PC-9 (cell line): ENCODE measurements around the gene OSBPL3. TPM values are rescaled to one million over a fixed set of nuclear protein-coding genes. Genes with fewer than 3 reads are reported as not detected.

Experiments
- BruUV-seq: library from RNA; stranded (reverse); fragments of 400-500 nt; replicated peaks from 2 replicates; lab custom pipeline; 2021; lab: Mats Ljungman, UMichigan
- CTCF ChIA-PET: fragments of 300-600 bp; sonication (Branson Sonifier 250); formaldehyde crosslinking; loops from one replicate; lab custom pipeline; 2022; ENCODE audit warnings: antibody characterized with exemption; lab: Charles Lee
- POLR2A ChIA-PET: fragments of 300-600 bp; sonication (Branson Sonifier 250); formaldehyde crosslinking; loops from one replicate; lab custom pipeline; 2022; ENCODE audit warnings: antibody characterized with exemption; ENCODE audit not compliant: unreplicated experiment; lab: Charles Lee
- DNase-seq, 2 experiments: peaks; one replicate each; pipeline versions ENCODE4 v3.0.0 to v3.0.0-alpha.2; 2015 to 2022; ENCODE audit warnings: mixed read lengths in 1 of 2
- H2AFZ ChIP-seq: fragments of 200-600 bp; sonication (generic); 2 replicates; pipeline ENCODE4 v1.8.1; 2017; ENCODE audit warnings: antibody characterized with exemption
- H3F3A ChIP-seq: fragments of 200-600 bp; sonication (generic); 2 replicates; pipeline ENCODE4 v1.8.1; 2017; ENCODE audit warnings: antibody characterized with exemption, mild to moderate bottlenecking, low read depth; ENCODE audit not compliant: insufficient read depth
- H3K27ac ChIP-seq: fragments of 200-600 bp; sonication (generic); 2 replicates; pipeline ENCODE4 v1.6.1; 2016; ENCODE audit warnings: mixed run types
- H3K27me3 ChIP-seq: fragments of 200-600 bp; sonication (generic); 2 replicates; pipeline ENCODE4 v1.6.1; 2016; ENCODE audit warnings: low read depth, mixed run types; ENCODE audit not compliant: insufficient read depth
- H3K36me3 ChIP-seq: fragments of 200-600 bp; sonication (generic); 2 replicates; pipeline ENCODE4 v1.6.1; 2016; ENCODE audit warnings: low read depth, mixed run types
- H3K4me1 ChIP-seq: fragments of 200-600 bp; sonication (generic); replicated peaks from 2 replicates; pipeline ENCODE4 v1.6.1; 2016; ENCODE audit warnings: mixed run types; ENCODE audit not compliant: insufficient read depth
- H3K4me2 ChIP-seq: fragments of 200-600 bp; sonication (generic); 2 replicates; pipeline ENCODE4 v1.6.1; 2017; ENCODE audit warnings: mixed run types
- H3K4me3 ChIP-seq: fragments of 200-600 bp; sonication (generic); 2 replicates; pipeline ENCODE4 v1.6.1; 2016; ENCODE audit warnings: mixed run types
- H3K79me2 ChIP-seq: fragments of 200-600 bp; sonication (generic); 2 replicates; pipeline ENCODE4 v1.6.1; 2017; ENCODE audit warnings: low read depth, mixed run types
- H3K9me2 ChIP-seq: fragments of 200-600 bp; sonication (generic); 2 replicates; pipeline ENCODE4 v1.8.1; 2017; ENCODE audit warnings: mild to moderate bottlenecking; ENCODE audit not compliant: insufficient read depth
- H3K9me3 ChIP-seq: fragments of 200-600 bp; sonication (generic); 2 replicates; pipeline ENCODE4 v1.8.1; 2016; ENCODE audit warnings: low read depth; ENCODE audit not compliant: insufficient read depth
- H4K20me1 ChIP-seq: fragments of 200-600 bp; sonication (generic); 2 replicates; pipeline ENCODE4 v1.8.1; 2017; ENCODE audit not compliant: insufficient read depth
- EZH2 ChIP-seq: fragments of 200-600 bp; sonication (generic); IDR thresholded peaks from 2 replicates; pipeline ENCODE4 v1.8.0; 2017; ENCODE audit warnings: antibody characterized with exemption, low read depth
- intact Hi-C: fragments of 100-400 bp; cut with micrococcal nuclease; formaldehyde crosslinking; loops from one replicate; pipeline ENCODE4 v1.10.0; 2022; ENCODE audit not compliant: unreplicated experiment
- total RNA-seq: library from RNA; stranded (reverse); gene quantifications from 2 replicates; pipeline ENCODE4 v1.2.3, GENCODE V29; 2021
- TF ChIP-seq, protein P1 (sequence below): fragments of 200-600 bp; sonication (generic); conservative IDR thresholded peaks from 2 replicates; pipeline ENCODE4 v1.6.1; 2017; ENCODE audit warnings: mixed run types, antibody characterized with exemption, mild to moderate bottlenecking, moderate library complexity

OSBPL3 gene
- total RNA-seq, 1 experiment from 2014 or later, result 87.6 TPM

DNA sequence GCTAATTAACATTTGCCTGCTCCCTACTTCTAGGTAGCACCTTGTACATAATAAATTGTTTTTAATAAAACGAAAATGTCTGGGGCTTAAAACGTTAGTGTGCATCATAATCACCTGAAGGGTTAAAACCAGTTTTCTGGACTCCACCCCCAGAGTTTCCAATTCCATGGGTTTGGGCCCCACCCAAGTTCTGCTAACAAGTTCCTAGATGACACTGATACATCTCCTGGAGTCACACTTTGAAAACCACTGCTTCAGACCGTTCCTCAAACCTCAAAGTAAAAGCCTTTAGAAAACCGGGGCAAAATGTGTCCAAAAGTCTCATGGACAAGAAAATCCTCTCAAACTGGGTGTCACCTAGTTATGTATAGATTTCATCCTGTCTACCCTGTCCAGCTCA is 9.3 kb downstream of the OSBPL3 start:
- CTCF ChIA-PET, result interaction anchor here (2.1 kb wide), 1 partner anchor 10 kb away, joined by 4 read pairs; no protein-coding TSS in a partner anchor

DNA sequence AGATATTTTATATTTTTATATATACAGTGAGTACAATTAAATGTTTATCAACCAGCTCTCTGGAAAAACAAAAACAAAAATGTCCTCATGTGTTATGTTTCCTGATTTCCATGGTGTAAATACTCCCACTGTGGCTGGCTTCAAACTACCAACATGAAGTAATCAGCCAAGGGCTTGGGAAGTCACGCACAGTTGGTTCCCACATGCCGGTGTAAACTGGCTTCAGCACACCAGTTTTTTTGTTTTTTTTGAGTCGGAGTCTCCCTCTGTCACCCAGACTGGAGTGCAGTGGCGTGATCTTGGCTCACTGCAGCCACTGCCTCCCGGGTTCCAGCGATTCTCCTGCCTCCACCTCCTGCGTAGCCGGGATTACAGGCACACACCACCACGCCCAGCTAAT is 11.8 kb downstream of the OSBPL3 start:
- peaks cover 77% of the 10 kb centered on the region for H3K4me1 ChIP-seq
- H3K4me2 ChIP-seq, result no peak overlapping the region
- no peaks in the 10 kb centered on the region for H3K36me3 ChIP-seq
- H3K9me2 ChIP-seq, result no peaks in the 10 kb centered on the region
- H3K79me2 ChIP-seq, result peaks cover 95% of the 10 kb centered on the region
- POLR2A ChIA-PET, result interaction anchor here (0.7 kb wide), 1 partner anchor 20 kb away, joined by 3 read pairs; no protein-coding TSS in a partner anchor
- CTCF ChIA-PET, result no interaction called here
- no TSS peak for BruUV-seq
- TF ChIP-seq, protein P1, sequence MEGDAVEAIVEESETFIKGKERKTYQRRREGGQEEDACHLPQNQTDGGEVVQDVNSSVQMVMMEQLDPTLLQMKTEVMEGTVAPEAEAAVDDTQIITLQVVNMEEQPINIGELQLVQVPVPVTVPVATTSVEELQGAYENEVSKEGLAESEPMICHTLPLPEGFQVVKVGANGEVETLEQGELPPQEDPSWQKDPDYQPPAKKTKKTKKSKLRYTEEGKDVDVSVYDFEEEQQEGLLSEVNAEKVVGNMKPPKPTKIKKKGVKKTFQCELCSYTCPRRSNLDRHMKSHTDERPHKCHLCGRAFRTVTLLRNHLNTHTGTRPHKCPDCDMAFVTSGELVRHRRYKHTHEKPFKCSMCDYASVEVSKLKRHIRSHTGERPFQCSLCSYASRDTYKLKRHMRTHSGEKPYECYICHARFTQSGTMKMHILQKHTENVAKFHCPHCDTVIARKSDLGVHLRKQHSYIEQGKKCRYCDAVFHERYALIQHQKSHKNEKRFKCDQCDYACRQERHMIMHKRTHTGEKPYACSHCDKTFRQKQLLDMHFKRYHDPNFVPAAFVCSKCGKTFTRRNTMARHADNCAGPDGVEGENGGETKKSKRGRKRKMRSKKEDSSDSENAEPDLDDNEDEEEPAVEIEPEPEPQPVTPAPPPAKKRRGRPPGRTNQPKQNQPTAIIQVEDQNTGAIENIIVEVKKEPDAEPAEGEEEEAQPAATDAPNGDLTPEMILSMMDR, result no peak
- no peak for TF ChIP-seq EZH2
- H3K27ac ChIP-seq, result no peak overlapping the region
- intact Hi-C loops, result no loop called here
- no peaks in the 10 kb centered on the region for H3K9me3 ChIP-seq
- peaks cover 44% of the 10 kb centered on the region for H3F3A ChIP-seq
- H2AFZ ChIP-seq, result no peak overlapping the region
- no peaks in the 10 kb centered on the region for H3K27me3 ChIP-seq
- H3K4me3 ChIP-seq, result no peak overlapping the region
- no peaks in the 10 kb centered on the region for H4K20me1 ChIP-seq
- DNase-seq, result no peak

More for the DNA sequence above, 9.3 kb downstream of the OSBPL3 start:
- no peaks in the 10 kb centered on the region for H3K9me2 ChIP-seq
- peaks cover 95% of the 10 kb centered on the region for H3K79me2 ChIP-seq
- TF ChIP-seq EZH2, result no peak
- TF ChIP-seq, protein P1, result no peak
- POLR2A ChIA-PET, result interaction anchor here (0.5 to 0.9 kb wide), 2 partner anchors 55 to 101 kb away, joined by 3 read pairs; no protein-coding TSS in a partner anchor
- intact Hi-C loops, result loop anchor here (2.0 kb wide), 3 partner anchors 58 to 150 kb away; no protein-coding TSS in a partner anchor
- H2AFZ ChIP-seq, result no peak overlapping the region
- H3K27me3 ChIP-seq, result no peaks in the 10 kb centered on the region
- peak; percentile 28 to 38 for DNase-seq
- no peaks in the 10 kb centered on the region for H3K9me3 ChIP-seq
- H3K27ac ChIP-seq, result peak overlapping the region; percentile 10; the same call in 1 of the 2 replicates
- peaks cover 66% of the 10 kb centered on the region for H3K4me1 ChIP-seq
- H3F3A ChIP-seq, result peaks cover 35% of the 10 kb centered on the region
- H3K4me3 ChIP-seq, result no peak overlapping the region
- H3K36me3 ChIP-seq, result no peaks in the 10 kb centered on the region
- BruUV-seq, result TSS peak; percentile 2
- H3K4me2 ChIP-seq, result peak overlapping the region; percentile 17; the same call in 1 of the 2 replicates
- H4K20me1 ChIP-seq, result no peaks in the 10 kb centered on the region

DNA sequence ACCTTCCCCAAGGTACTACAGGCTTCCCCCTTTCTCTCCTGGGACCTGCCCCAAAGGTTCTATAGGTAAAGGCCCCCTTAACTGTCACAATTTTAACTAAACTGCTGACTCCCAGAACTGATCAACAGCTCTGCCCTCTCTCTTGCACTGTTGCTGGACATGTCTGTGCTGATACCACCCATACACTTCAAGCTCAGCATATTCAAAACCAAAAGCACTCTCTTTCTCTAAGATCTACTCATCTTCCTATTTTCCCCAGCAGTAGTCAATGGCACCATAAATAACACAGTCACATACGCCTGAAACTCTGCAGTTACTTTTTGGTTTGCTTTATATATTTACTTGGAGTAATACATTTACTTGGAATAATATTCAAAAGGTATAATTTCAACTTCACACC is 12.3 kb downstream of the OSBPL3 start:
- Histone ChIP-seq H3K9me3 (no peaks in the 10 kb centered on the region), H3K9me2 (no peaks in the 10 kb centered on the region), H3K27ac (peak overlapping the region; percentile 63), H3K27me3 (no peaks in the 10 kb centered on the region), H4K20me1 (no peaks in the 10 kb centered on the region), H3F3A (peaks cover 44% of the 10 kb centered on the region), H3K4me1 (peaks cover 72% of the 10 kb centered on the region), H3K79me2 (peaks cover 95% of the 10 kb centered on the region), H3K4me2 (0 out of 2 replicates have a peak overlapping the region, but pooled peaks have one; percentile 67), H3K36me3 (no peaks in the 10 kb centered on the region), H3K4me3 (no peak overlapping the region), H2AFZ (no peak overlapping the region)
- TF ChIP-seq, protein P1, result no peak
- TF ChIP-seq EZH2, result no peak
- no TSS peak for BruUV-seq
- CTCF ChIA-PET, result no interaction called here
- intact Hi-C loops, result no loop called here
- no peak for DNase-seq
- POLR2A ChIA-PET, result interaction anchor here (0.7 kb wide), 1 partner anchor 20 kb away, joined by 3 read pairs; no protein-coding TSS in a partner anchor
